Neural cell (in vitro differentiated cells): ENCODE results near the gene RGP1. TPM values are rescaled to one million over a fixed set of nuclear protein-coding genes. Genes with fewer than 3 reads are reported as not detected.

Experiments
- H2AFZ ChIP-seq: fragments of 200-600, 300-800 bp; sonication (generic), shearing (Covaris generic); 2 replicates; pipeline ENCODE4 v1.6.0; 2014; ENCODE audit warnings: low read depth, mild to moderate bottlenecking, antibody characterized with exemption, low read length, moderate library complexity
- H3F3A ChIP-seq: fragments of 200-600 bp; shearing (Covaris generic); 2 replicates; pipeline ENCODE4 v1.6.1; 2016; ENCODE audit warnings: mild to moderate bottlenecking, moderate library complexity, mixed read lengths, antibody characterized with exemption, low read length; ENCODE audit not compliant: insufficient read depth, poor library complexity, severe bottlenecking
- H3K27ac ChIP-seq: fragments of 200-600, 300-800 bp; sonication (generic), shearing (Covaris generic); 2 replicates; pipeline ENCODE4 v1.5.1; 2014; ENCODE audit warnings: mild to moderate bottlenecking, low read length, moderate library complexity
- H3K27me3 ChIP-seq: fragments of 300-800, 200-600 bp; sonication (generic), shearing (Covaris generic); 2 replicates; pipeline ENCODE4 v1.6.0; 2014; ENCODE audit warnings: mild to moderate bottlenecking, low read depth, low read length, moderate library complexity; ENCODE audit not compliant: insufficient read depth
- H3K36me3 ChIP-seq: fragments of 300-800, 200-600 bp; sonication (generic), shearing (Covaris generic); 2 replicates; pipeline ENCODE4 v1.5.1; 2014; ENCODE audit warnings: mild to moderate bottlenecking, antibody characterized with exemption, low read length, moderate library complexity; ENCODE audit not compliant: insufficient read depth
- H3K4me2 ChIP-seq: fragments of 300-800, 200-600 bp; sonication (generic), shearing (Covaris generic); 2 replicates; pipeline ENCODE4 v1.6.0; 2014; ENCODE audit warnings: mild to moderate bottlenecking, low read length
- H3K4me3 ChIP-seq: fragments of 300-800, 200-600 bp; sonication (generic), shearing (Covaris generic); 2 replicates; pipeline ENCODE4 v1.5.1; 2014; ENCODE audit warnings: mild to moderate bottlenecking, low read length, moderate library complexity
- H3K79me2 ChIP-seq: fragments of 200-600 bp; shearing (Covaris generic); replicated peaks from 2 replicates; pipeline ENCODE4 v1.6.0; 2014; ENCODE audit warnings: mild to moderate bottlenecking, low read length, moderate library complexity; ENCODE audit not compliant: insufficient read depth
- H3K9ac ChIP-seq: fragments of 300-800, 200-600 bp; sonication (generic), shearing (Covaris generic); 2 replicates; pipeline ENCODE4 v1.6.1; 2016; ENCODE audit warnings: mild to moderate bottlenecking, low read length, mixed read lengths
- H3K9me2 ChIP-seq: fragments of 200-600 bp; shearing (Covaris generic); 2 replicates; pipeline ENCODE4 v1.6.1; 2016; ENCODE audit warnings: mild to moderate bottlenecking, low read length, mixed read lengths; ENCODE audit not compliant: insufficient read depth
- H3K9me3 ChIP-seq: fragments of 200-600, 300-800 bp; sonication (generic), shearing (Covaris generic); 2 replicates; pipeline ENCODE4 v1.6.1; 2016; ENCODE audit warnings: mild to moderate bottlenecking, mixed run types, low read length, moderate library complexity, mixed read lengths
- H4K20me1 ChIP-seq: fragments of 200-600 bp; shearing (Covaris generic); 2 replicates; pipeline ENCODE4 v1.6.1; 2016; ENCODE audit warnings: mild to moderate bottlenecking, mixed run types; ENCODE audit not compliant: insufficient read depth
- CTCF ChIP-seq: fragments of 450-650 bp; IDR thresholded peaks from 2 replicates; pipeline ENCODE4 v1.5.1; 2014; ENCODE audit warnings: antibody characterized with exemption, mild to moderate bottlenecking, moderate library complexity; ENCODE audit not compliant: poor library complexity, severe bottlenecking
- EP300 ChIP-seq: fragments of 450-650 bp; conservative IDR thresholded peaks from 2 replicates; pipeline ENCODE4 v1.6.1; 2014; ENCODE audit warnings: antibody characterized with exemption, mild to moderate bottlenecking, moderate library complexity; ENCODE audit not compliant: poor library complexity, severe bottlenecking
- EZH2 ChIP-seq: fragments of 200-600, 300-800 bp; shearing (Covaris generic), sonication (generic); IDR thresholded peaks from 2 replicates; pipeline ENCODE4 v1.6.1; 2014; ENCODE audit warnings: antibody characterized with exemption, low read length, borderline replicate concordance, mild to moderate bottlenecking; ENCODE audit not compliant: insufficient read depth, poor library complexity, severe bottlenecking
- MXI1 ChIP-seq: fragments of 450-650 bp; conservative IDR thresholded peaks from 2 replicates; pipeline ENCODE4 v1.6.1; 2014; ENCODE audit warnings: antibody characterized with exemption, mild to moderate bottlenecking; ENCODE audit not compliant: poor library complexity, severe bottlenecking
- POLR2AphosphoS5 ChIP-seq: IDR thresholded peaks from 2 replicates; pipeline ENCODE4 v1.6.1; 2012
- RAD21 ChIP-seq: fragments of 450-650 bp; conservative IDR thresholded peaks from 2 replicates; pipeline ENCODE4 v1.6.1; 2014; ENCODE audit warnings: antibody characterized with exemption, mild to moderate bottlenecking, moderate library complexity
- SMC3 ChIP-seq: fragments of 450-650 bp; conservative IDR thresholded peaks from 2 replicates; pipeline ENCODE4 v1.6.1; 2014; ENCODE audit warnings: antibody characterized with exemption, mild to moderate bottlenecking, moderate library complexity; ENCODE audit not compliant: poor library complexity
- TAF1 ChIP-seq: IDR thresholded peaks from 2 replicates; pipeline ENCODE4 v1.6.1; 2012; ENCODE audit warnings: low read depth
- polyA plus RNA-seq: library from polyadenylated mRNA; depleted of rRNA; stranded (reverse); fragments of >200 nt; gene quantifications from 2 replicates; pipeline ENCODE4 v1.2.3, GENCODE V29; 2014
- TF ChIP-seq, protein P1 (sequence below): IDR thresholded peaks from 2 replicates; pipeline ENCODE4 v1.6.1; 2012; ENCODE audit warnings: borderline replicate concordance

Gene RGP1
- polyA plus RNA-seq, 1 donor from 2014 or later = 8.1 TPM

DNA sequence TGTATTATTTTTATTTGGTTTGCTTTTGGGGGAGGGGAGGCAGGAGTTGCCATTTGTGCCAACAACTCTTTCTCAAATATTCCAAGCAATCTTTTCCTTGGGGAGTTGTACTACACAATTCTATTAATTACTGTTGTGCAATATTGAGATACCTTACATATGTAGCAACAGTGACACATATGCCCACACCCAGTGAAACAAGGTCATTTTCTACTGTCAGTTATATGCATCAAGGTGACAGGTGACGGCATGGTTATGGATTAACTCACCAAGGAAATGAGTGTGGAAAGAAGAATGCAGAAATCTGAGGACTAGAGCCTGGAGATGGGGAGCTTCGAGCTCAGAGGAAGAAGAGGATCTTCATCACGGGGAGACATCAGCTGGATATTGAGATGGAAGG, 22.9 kb downstream of the RGP1 start:
- Histone ChIP-seq H3F3A (no peaks in the 10 kb centered on the region), H3K79me2 (peaks cover 3% of the 10 kb centered on the region), H3K9ac (no peak overlapping the region), H3K27ac (no peak overlapping the region), H3K9me3 (no peaks in the 10 kb centered on the region), H3K4me3 (no peak overlapping the region), H3K4me2 (no peak overlapping the region), H3K9me2 (no peaks in the 10 kb centered on the region), H3K27me3 (no peaks in the 10 kb centered on the region), H4K20me1 (no peaks in the 10 kb centered on the region), H3K36me3 (no peaks in the 10 kb centered on the region), H2AFZ (no peak overlapping the region)
- TF ChIP-seq POLR2AphosphoS5 = no peak
- no peak for TF ChIP-seq TAF1

DNA sequence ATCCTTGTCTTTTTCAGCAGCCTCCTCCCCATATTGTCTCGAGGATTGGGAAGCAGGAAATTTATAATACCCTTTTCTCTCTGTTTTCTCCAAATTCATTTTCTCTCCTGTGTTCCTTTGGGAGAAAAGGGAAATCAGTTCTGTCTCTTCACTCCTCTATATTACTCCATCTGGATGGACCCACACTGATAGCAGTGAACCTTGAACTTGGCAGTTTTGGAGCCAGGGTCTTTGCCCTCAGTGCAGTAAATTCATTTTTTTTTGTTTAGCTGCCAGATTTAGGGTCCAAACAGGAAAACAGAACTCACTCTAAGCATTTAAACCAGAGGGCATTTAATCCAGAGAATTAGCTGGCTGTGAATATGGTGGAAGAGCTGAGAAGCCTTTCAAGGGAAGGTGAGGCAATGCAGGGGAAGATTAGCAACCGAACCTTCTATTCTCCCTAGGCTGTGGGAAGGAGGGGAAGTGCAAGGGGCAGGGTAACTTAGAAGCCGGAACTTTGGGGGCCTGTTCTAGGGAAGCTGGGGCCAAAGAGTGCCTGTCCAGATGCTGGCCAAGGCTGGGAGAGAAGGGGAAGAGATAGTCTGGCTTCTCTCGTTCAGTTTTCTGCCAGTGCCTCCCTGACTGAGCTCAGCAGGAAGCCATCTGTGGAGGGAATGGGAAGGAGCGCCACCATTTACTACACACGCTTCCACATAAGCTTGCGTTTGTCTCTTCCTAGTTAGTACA, 26.0 kb downstream of the RGP1 start:
- no peaks in the 10 kb centered on the region for H3K36me3 ChIP-seq
- H2AFZ ChIP-seq = no peak overlapping the region
- TF ChIP-seq POLR2AphosphoS5 = no peak
- TF ChIP-seq CTCF = no peak
- no peak for TF ChIP-seq EP300
- TF ChIP-seq EZH2 = no peak
- TF ChIP-seq RAD21 = no peak
- no peak for TF ChIP-seq TAF1
- no peak for TF ChIP-seq SMC3
- no peaks in the 10 kb centered on the region for H3F3A ChIP-seq
- H4K20me1 ChIP-seq = no peaks in the 10 kb centered on the region
- no peaks in the 10 kb centered on the region for H3K9me3 ChIP-seq
- no peak overlapping the region for H3K9ac ChIP-seq
- no peak overlapping the region for H3K27ac ChIP-seq
- H3K79me2 ChIP-seq = no peaks in the 10 kb centered on the region
- H3K4me2 ChIP-seq = no peak overlapping the region
- no peaks in the 10 kb centered on the region for H3K9me2 ChIP-seq
- no peaks in the 10 kb centered on the region for H3K27me3 ChIP-seq
- no peak overlapping the region for H3K4me3 ChIP-seq

- H4K20me1 ChIP-seq = no peaks in the 10 kb centered on the region
- no peaks in the 10 kb centered on the region for H3K79me2 ChIP-seq
- H3K27me3 ChIP-seq = no peaks in the 10 kb centered on the region
- no peaks in the 10 kb centered on the region for H3F3A ChIP-seq
- no peak overlapping the region for H3K4me3 ChIP-seq
- H3K36me3 ChIP-seq = no peaks in the 10 kb centered on the region
- no peaks in the 10 kb centered on the region for H3K9me2 ChIP-seq
- H3K9me3 ChIP-seq = no peaks in the 10 kb centered on the region
- H3K4me2 ChIP-seq = no peak overlapping the region
- H3K9ac ChIP-seq = no peak overlapping the region
- TF ChIP-seq POLR2AphosphoS5 (no peak), MXI1 (no peak), CTCF (no peak), EZH2 (no peak), EP300 (no peak), TAF1 (no peak)
- TF ChIP-seq, protein P1, sequence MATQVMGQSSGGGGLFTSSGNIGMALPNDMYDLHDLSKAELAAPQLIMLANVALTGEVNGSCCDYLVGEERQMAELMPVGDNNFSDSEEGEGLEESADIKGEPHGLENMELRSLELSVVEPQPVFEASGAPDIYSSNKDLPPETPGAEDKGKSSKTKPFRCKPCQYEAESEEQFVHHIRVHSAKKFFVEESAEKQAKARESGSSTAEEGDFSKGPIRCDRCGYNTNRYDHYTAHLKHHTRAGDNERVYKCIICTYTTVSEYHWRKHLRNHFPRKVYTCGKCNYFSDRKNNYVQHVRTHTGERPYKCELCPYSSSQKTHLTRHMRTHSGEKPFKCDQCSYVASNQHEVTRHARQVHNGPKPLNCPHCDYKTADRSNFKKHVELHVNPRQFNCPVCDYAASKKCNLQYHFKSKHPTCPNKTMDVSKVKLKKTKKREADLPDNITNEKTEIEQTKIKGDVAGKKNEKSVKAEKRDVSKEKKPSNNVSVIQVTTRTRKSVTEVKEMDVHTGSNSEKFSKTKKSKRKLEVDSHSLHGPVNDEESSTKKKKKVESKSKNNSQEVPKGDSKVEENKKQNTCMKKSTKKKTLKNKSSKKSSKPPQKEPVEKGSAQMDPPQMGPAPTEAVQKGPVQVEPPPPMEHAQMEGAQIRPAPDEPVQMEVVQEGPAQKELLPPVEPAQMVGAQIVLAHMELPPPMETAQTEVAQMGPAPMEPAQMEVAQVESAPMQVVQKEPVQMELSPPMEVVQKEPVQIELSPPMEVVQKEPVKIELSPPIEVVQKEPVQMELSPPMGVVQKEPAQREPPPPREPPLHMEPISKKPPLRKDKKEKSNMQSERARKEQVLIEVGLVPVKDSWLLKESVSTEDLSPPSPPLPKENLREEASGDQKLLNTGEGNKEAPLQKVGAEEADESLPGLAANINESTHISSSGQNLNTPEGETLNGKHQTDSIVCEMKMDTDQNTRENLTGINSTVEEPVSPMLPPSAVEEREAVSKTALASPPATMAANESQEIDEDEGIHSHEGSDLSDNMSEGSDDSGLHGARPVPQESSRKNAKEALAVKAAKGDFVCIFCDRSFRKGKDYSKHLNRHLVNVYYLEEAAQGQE = no peak
- no peak overlapping the region for H3K27ac ChIP-seq
- no peak overlapping the region for H2AFZ ChIP-seq
These were observed 26.9 kb downstream of the RGP1 start for GRCh38 chr9:35776018-35776417.
